Tibial nerve (tissue), 4 donors: ENCODE results near the gene NARS2. TPM values are rescaled to one million over a fixed set of nuclear protein-coding genes. Genes with fewer than 3 reads are reported as not detected.

Experiments
- DNase-seq, 2 donors: peaks; one replicate each; pipeline ENCODE4 v3.0.0-alpha.2; 2019; ENCODE audit warnings: low spot score in 2 of 2
- H3K27ac ChIP-seq, 4 donors: fragments of 200-600 bp; sonication (generic) in 3 of 4; one replicate each; pipeline ENCODE4 v1.5.1; 2017 to 2019; ENCODE audit warnings: mild to moderate bottlenecking in 1 of 4
- H3K27me3 ChIP-seq, 2 donors: fragments of 200-600 bp; sonication (generic) in 1 of 2; one replicate each; pipeline versions ENCODE4 v1.5.1 to v1.6.0; 2017 to 2019
- H3K36me3 ChIP-seq, 3 donors: fragments of 200-600 bp; sonication (generic); one replicate each; pipeline ENCODE4 v1.5.1; 2018 to 2019
- H3K4me1 ChIP-seq, 4 donors: fragments of 200-600 bp; sonication (generic) in 3 of 4; one replicate each; pipeline ENCODE4 v1.5.1; 2017 to 2019
- H3K4me3 ChIP-seq, 4 donors: fragments of 200-600 bp; sonication (generic) in 3 of 4; one replicate each; pipeline ENCODE4 v1.5.1; 2017 to 2019; ENCODE audit warnings: mild to moderate bottlenecking in 1 of 4, moderate library complexity in 1 of 4
- H3K9me3 ChIP-seq, 4 donors: fragments of 200-600 bp; sonication (generic) in 3 of 4; one replicate each; pipeline ENCODE4 v1.5.1; 2017 to 2019
- CTCF ChIP-seq, 5 experiments: fragments of 200-600 bp in 3 of 5; fragments of 450-650 bp in 2 of 5; sonication (generic) in 3 of 5; IDR thresholded peaks; one replicate each; pipeline ENCODE4 v1.5.1; 2016 to 2019; ENCODE audit warnings: antibody characterized with exemption in 5 of 5, mild to moderate bottlenecking in 3 of 5, moderate library complexity in 2 of 5
- EP300 ChIP-seq, 2 donors: sonication (generic); formaldehyde crosslinking; IDR thresholded peaks; one replicate each; pipeline ENCODE4 v1.6.1; 2017; ENCODE audit warnings: antibody characterized with exemption in 2 of 2, mild to moderate bottlenecking in 1 of 2
- POLR2A ChIP-seq, 2 donors: fragments of 450-650 bp; IDR thresholded peaks; one replicate each; pipeline ENCODE4 v1.6.1; 2017; ENCODE audit warnings: antibody characterized with exemption in 2 of 2, mild to moderate bottlenecking in 2 of 2, moderate library complexity in 2 of 2
- WGBS, 2 donors: methylation state at CpG; one replicate each; pipeline ENCODE4 v1.1.5; 2018; 5-methylcytosine and 5-hydroxymethylcytosine counted together
- total RNA-seq, 4 donors: library from RNA; depleted of rRNA; stranded (reverse); fragments of >200 nt; gene quantifications; one replicate each; pipeline ENCODE4 v1.1.0, GENCODE V29; 2016

The NARS2 gene
- total RNA-seq, 4 donors from 2014 or later, result 16.5 to 23.8 (median 19.2) TPM

- Histone ChIP-seq H3K9me3 (no peaks in the 10 kb centered on the region), H3K27ac (no peak overlapping the region), H3K4me3 (no peak overlapping the region), H3K36me3 (no peaks in the 10 kb centered on the region), H3K4me1 (peaks cover 0 to 25% (median 7%) of the 10 kb centered on the region in 4 donors), H3K27me3 (no peaks in the 10 kb centered on the region)
- DNase-seq, result no peak
- WGBS, 2 donors, result 87 to 91% methylated on average over 8 of the region's 8 CpGs
- TF ChIP-seq EP300 (IDR thresholded peaks at IDR 0.05), result no peak
- no peak for TF ChIP-seq CTCF (IDR thresholded peaks at IDR 0.05)
- no peak for TF ChIP-seq POLR2A (IDR thresholded peaks at IDR 0.05)
Observed at GRCh38 chr11:78576549-78577097, 2.0 kb upstream of the NARS2 start.

- DNase-seq, result no peak
- Histone ChIP-seq H3K27ac (peak overlapping the region in 3 of 4 donors; percentile 83 to 92 (median 85)), H3K4me3 (peak overlapping the region; percentile 73 to 97 (median 77)), H3K4me1 (peaks cover 0 to 25% (median 7%) of the 10 kb centered on the region in 4 donors), H3K36me3 (peaks cover 0 to 7% (median 0%) of the 10 kb centered on the region in 3 donors), H3K27me3 (no peaks in the 10 kb centered on the region), H3K9me3 (no peaks in the 10 kb centered on the region)
- TF ChIP-seq CTCF (IDR thresholded peaks at IDR 0.05) (no peak), POLR2A (IDR thresholded peaks at IDR 0.05) (no peak), EP300 (IDR thresholded peaks at IDR 0.05) (no peak)
- 46 to 47% methylated on average over 10 of the region's 10 CpGs for WGBS, 2 donors
Observed at GRCh38 chr11:78575478-78575877, 814 bp upstream of the NARS2 start.

GRCh38 chr11:78573681-78574080 lies 983 bp downstream of the NARS2 start:
- no peak for TF ChIP-seq EP300 (IDR thresholded peaks at IDR 0.05)
- no peak for TF ChIP-seq CTCF (IDR thresholded peaks at IDR 0.05)
- TF ChIP-seq POLR2A (IDR thresholded peaks at IDR 0.05), result no peak
- Histone ChIP-seq H3K27me3 (no peaks in the 10 kb centered on the region), H3K9me3 (no peaks in the 10 kb centered on the region), H3K4me3 (peak overlapping the region; percentile 73 to 97 (median 77)), H3K4me1 (peaks cover 0 to 25% (median 7%) of the 10 kb centered on the region in 4 donors), H3K27ac (peak overlapping the region; percentile 83 to 92 (median 88)), H3K36me3 (peaks cover 0 to 19% (median 0%) of the 10 kb centered on the region in 3 donors)
- 9% methylated on average over 5 of the region's 5 CpGs for WGBS, 2 donors
- no peak for DNase-seq

- TF ChIP-seq EP300 (IDR thresholded peaks at IDR 0.05), result no peak
- no peak for TF ChIP-seq CTCF (IDR thresholded peaks at IDR 0.05)
- no peak for TF ChIP-seq POLR2A (IDR thresholded peaks at IDR 0.05)
- Histone ChIP-seq H3K9me3 (no peaks in the 10 kb centered on the region), H3K27me3 (no peaks in the 10 kb centered on the region), H3K4me3 (peak overlapping the region in 1 of 4 donors; percentile 75), H3K4me1 (peaks cover 0 to 25% (median 7%) of the 10 kb centered on the region in 4 donors), H3K27ac (peak overlapping the region in 2 of 4 donors; percentile 90 to 92), H3K36me3 (peaks cover 0 to 21% (median 0%) of the 10 kb centered on the region in 3 donors)
- DNase-seq, result no peak
- 88 to 100% methylated on average over 2 to 3 of the region's 3 CpGs for WGBS, 2 donors
Observed at GRCh38 chr11:78573271-78573670, 1.4 kb downstream of the NARS2 start.

GRCh38 chr11:78572394-78572793 lies 2.3 kb downstream of the NARS2 start:
- H3K36me3 ChIP-seq, result peaks cover 0 to 29% (median 0%) of the 10 kb centered on the region in 3 donors
- H3K4me1 ChIP-seq, result peaks cover 0 to 25% (median 7%) of the 10 kb centered on the region in 4 donors
- no peaks in the 10 kb centered on the region for H3K27me3 ChIP-seq
- 70 to 77% methylated on average over 4 of the region's 4 CpGs for WGBS, 2 donors
- no peak for TF ChIP-seq POLR2A (IDR thresholded peaks at IDR 0.05)
- TF ChIP-seq EP300 (IDR thresholded peaks at IDR 0.05), result no peak
- TF ChIP-seq CTCF (IDR thresholded peaks at IDR 0.05), result no peak
- no peaks in the 10 kb centered on the region for H3K9me3 ChIP-seq
- no peak overlapping the region for H3K4me3 ChIP-seq
- no peak overlapping the region for H3K27ac ChIP-seq
- no peak for DNase-seq
